ENCODE measurements around the gene HOXB3. TPM values are rescaled to one million over a fixed set of nuclear protein-coding genes. Genes with fewer than 3 reads are reported as not detected.

HOXB3 gene
- total and polyA plus RNA-seq, 2 of the 4 experiments (the other 2 are of a cell fraction): 6.3 to 59.6 TPM

- Histone ChIP-seq H3K9me3 (ENCODE audit: control insufficient read depth, insufficient read depth, low read length) (no peaks in the 10 kb centered on the region), H3K79me1 (ENCODE audit: low read depth in 1 of 2, low read length in 2 of 2) (peaks cover 23 to 36% of the 10 kb centered on the region in 2 experiments; a peak in 3 of 4 replicates), H2AK9ac (replicated peaks; ENCODE audit: low read depth, low read length, poor library complexity) (peak overlapping the region; percentile 96), H3K9me1 (ENCODE audit: insufficient read depth, low read length) (0 out of 2 replicates have a peak, but pooled peaks cover 3% of the 10 kb centered on the region), H4K5ac (ENCODE audit: low read depth, low read length) (peak overlapping the region; percentile 30), H3K36me3 (ENCODE audit: control insufficient read depth, insufficient read depth, low read length) (peaks cover 11% of the 10 kb centered on the region; the same call in 1 of the 2 replicates), H2BK120ac (ENCODE audit: low read depth, low read length) (peak overlapping the region; percentile 90), H2BK5ac (ENCODE audit: low read depth, low read length, poor library complexity, severe bottlenecking) (peak overlapping the region; percentile 95), H3K56ac (ENCODE audit: extremely low read depth, insufficient read depth, low read length) (peak overlapping the region; percentile 87), H3K4me2 (ENCODE audit: low read depth, low read length) (peak overlapping the region; percentile 95), H3K27ac (ENCODE audit: insufficient read depth, low read length) (peak overlapping the region; percentile 99), H2AK5ac (ENCODE audit: low read depth, low read length) (peak overlapping the region; percentile 96), H3K4ac (ENCODE audit: low read depth, low read length) (peak overlapping the region; percentile 98), H3K4me1 (ENCODE audit: control insufficient read depth, insufficient read depth, low read length) (peaks cover 12% of the 10 kb centered on the region), H4K91ac (ENCODE audit: insufficient read depth, low read depth, low read length) (peak overlapping the region; percentile 92), H3K4me3 (ENCODE audit: insufficient read depth, low read depth, low read length) (peak overlapping the region; percentile 78), H4K20me1 (ENCODE audit: insufficient read depth, low read length) (peaks cover 11% of the 10 kb centered on the region), H2AFZ (replicated peaks; ENCODE audit: low read length, poor library complexity) (peak overlapping the region; percentile 71), H3K23ac (ENCODE audit: low read depth, low read length) (peak overlapping the region; percentile 98), H3K18ac (ENCODE audit: low read depth, low read length) (peak overlapping the region; percentile 44), H3K9ac (ENCODE audit: low read depth, low read length) (peak overlapping the region; percentile 99), H2BK20ac (ENCODE audit: low read depth, low read length) (peak overlapping the region; percentile 48; the same call in 1 of the 2 replicates), H3K14ac (replicated peaks; ENCODE audit: low read depth, low read length) (peak overlapping the region; percentile 97), H4K8ac (ENCODE audit: low read depth in 2 of 2, low read length in 2 of 2) (peak overlapping the region; percentile 88 to 90), H2BK15ac (ENCODE audit: low read depth, low read length) (peak overlapping the region; percentile 53; the same call in 1 of the 3 replicates), H3K27me3 (ENCODE audit: control insufficient read depth, insufficient read depth, low read length) (no peaks in the 10 kb centered on the region)
- intact Hi-C loops (cut with micrococcal nuclease): no loop called here
- 0% methylated on average over 11 of the region's 26 CpGs; no CpG with 5 or more reads in 1 of the 2 experiments for WGBS, 2 experiments (ENCODE audit: extremely low coverage in 2 of 2, insufficient read length in 1 of 2)
- ChIA-PET POLR2A (ENCODE audit: unreplicated experiment) (interaction anchor here (0.7 to 1.1 kb wide), 2 partner anchors 16 to 17 kb away, joined by 4 read pairs; no protein-coding TSS in a partner anchor), CTCF (interaction anchor here (1.7 kb wide), 1 partner anchor 245 kb away, joined by 5 read pairs; no protein-coding TSS in a partner anchor)
- in situ Hi-C loops (cut with MboI; ENCODE audit: low sequenced_read_pairs): loop anchor here (5.0 to 10.0 kb wide), 2 partner anchors 260 to 572 kb away; no protein-coding TSS in a partner anchor
- BruUV-seq (replicated peaks): no TSS peak
- DNase-seq: peak; percentile 89
- TF ChIP-seq MAZ (IDR thresholded peaks at IDR 0.05; ENCODE audit: borderline replicate concordance, low read depth, low read length): peak; percentile 86
- no peak for TF ChIP-seq BHLHE40 (IDR thresholded peaks at IDR 0.05; ENCODE audit: low read depth, low read length)
- TF ChIP-seq POLR2A (IDR thresholded peaks at IDR 0.05; ENCODE audit: low read depth, low read length): peak; percentile 59; the same call in 1 of the 2 replicates
- TF ChIP-seq FOS (IDR thresholded peaks at IDR 0.05; ENCODE audit: low read depth, low read length): peak; percentile 34; the same call in 1 of the 2 replicates
- dilution Hi-C loops (cut with HindIII; ENCODE audit: low sequenced_read_pairs, unreplicated experiment): no loop called here
- ATAC-seq (ENCODE audit: low read depth): peak; percentile 22
Observed at GRCh38 chr17:48596735-48597527, 6.9 kb upstream of the HOXB3 start.
